ENCODE measurements around the gene RLBP1.

RLBP1 gene

DNA sequence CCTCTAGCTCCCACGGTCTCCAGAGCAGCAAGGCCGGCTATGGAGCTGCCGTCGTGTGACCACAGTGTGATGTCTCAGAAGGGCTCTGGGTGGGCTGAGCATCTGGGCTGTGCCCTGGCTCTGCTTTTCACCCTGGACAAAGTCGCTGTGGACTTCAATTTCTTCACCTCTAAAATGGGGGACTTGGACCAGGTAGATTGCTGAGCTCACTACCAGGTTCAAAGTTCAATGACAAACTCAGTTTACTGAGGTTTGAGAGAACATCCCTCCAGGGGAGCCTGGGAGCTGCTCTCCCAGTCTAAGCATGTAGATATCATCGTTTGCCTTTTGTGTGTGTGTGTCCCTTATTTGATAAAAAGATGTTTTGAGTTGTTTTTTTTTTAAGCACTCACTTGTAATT lies 25.1 kb downstream of the RLBP1 start:
- no peak for TF ChIP-seq TCF12 (IDR thresholded peaks at IDR 0.05; ENCODE audit: low read depth)
- no peak for TF ChIP-seq CEBPB (IDR thresholded peaks at IDR 0.05)
- no peak for TF ChIP-seq RAD21 (IDR thresholded peaks at IDR 0.05; ENCODE audit: low read depth)
- no peak for TF ChIP-seq YY1 (IDR thresholded peaks at IDR 0.05; ENCODE audit: low read depth)
- no peak for TF ChIP-seq EP300 (IDR thresholded peaks at IDR 0.05; ENCODE audit: borderline replicate concordance)
- no peak for TF ChIP-seq CREB1 (IDR thresholded peaks at IDR 0.05; ENCODE audit: low read depth)
- TF ChIP-seq, protein P1, sequence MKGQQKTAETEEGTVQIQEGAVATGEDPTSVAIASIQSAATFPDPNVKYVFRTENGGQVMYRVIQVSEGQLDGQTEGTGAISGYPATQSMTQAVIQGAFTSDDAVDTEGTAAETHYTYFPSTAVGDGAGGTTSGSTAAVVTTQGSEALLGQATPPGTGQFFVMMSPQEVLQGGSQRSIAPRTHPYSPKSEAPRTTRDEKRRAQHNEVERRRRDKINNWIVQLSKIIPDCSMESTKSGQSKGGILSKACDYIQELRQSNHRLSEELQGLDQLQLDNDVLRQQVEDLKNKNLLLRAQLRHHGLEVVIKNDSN (IDR thresholded peaks at IDR 0.05), result no peak
- TF ChIP-seq TEAD4 (IDR thresholded peaks at IDR 0.05), result no peak
- TF ChIP-seq FOXM1 (IDR thresholded peaks at IDR 0.05; ENCODE audit: borderline replicate concordance, low read depth), result no peak
- no peak for TF ChIP-seq NFIC (IDR thresholded peaks at IDR 0.05)
- TF ChIP-seq EGR1 (IDR thresholded peaks at IDR 0.05), result no peak
- TF ChIP-seq TAF1 (IDR thresholded peaks at IDR 0.05; ENCODE audit: low read depth), result no peak

DNA sequence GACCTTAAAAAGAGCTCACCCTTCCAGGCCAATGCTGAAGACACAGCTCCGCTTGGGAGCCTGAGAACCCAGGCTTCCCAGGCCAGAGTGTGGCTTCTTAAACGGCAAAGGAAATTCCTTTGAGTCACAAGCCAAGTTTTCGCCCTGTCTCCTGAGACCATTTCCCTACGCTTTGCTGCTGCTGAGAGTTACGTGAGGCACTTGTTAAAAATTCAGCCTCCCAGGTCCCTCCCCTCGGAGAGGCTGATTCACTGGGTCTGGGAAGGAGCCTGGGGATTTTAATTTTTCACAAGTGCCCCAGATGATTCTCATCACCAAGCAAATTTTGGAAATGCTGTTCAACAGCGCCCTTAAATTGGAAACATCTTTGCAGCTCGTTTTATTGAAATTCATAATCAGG lies 25.5 kb downstream of the RLBP1 start:
- TF ChIP-seq NFIC (IDR thresholded peaks at IDR 0.05) (no peak), CREB1 (IDR thresholded peaks at IDR 0.05; ENCODE audit: low read depth) (no peak), ZBTB7A (IDR thresholded peaks at IDR 0.05; ENCODE audit: low read depth) (no peak), TEAD4 (IDR thresholded peaks at IDR 0.05) (no peak), CEBPB (IDR thresholded peaks at IDR 0.05) (no peak), TCF12 (IDR thresholded peaks at IDR 0.05; ENCODE audit: low read depth) (no peak), TAF1 (IDR thresholded peaks at IDR 0.05; ENCODE audit: low read depth) (no peak), FOXM1 (IDR thresholded peaks at IDR 0.05; ENCODE audit: borderline replicate concordance, low read depth) (no peak), EP300 (IDR thresholded peaks at IDR 0.05; ENCODE audit: borderline replicate concordance) (no peak), YY1 (IDR thresholded peaks at IDR 0.05; ENCODE audit: low read depth) (no peak), EGR1 (IDR thresholded peaks at IDR 0.05) (no peak), RAD21 (IDR thresholded peaks at IDR 0.05; ENCODE audit: low read depth) (no peak)
- TF ChIP-seq, protein P1 (IDR thresholded peaks at IDR 0.05), result no peak
- TF ChIP-seq, protein P2, sequence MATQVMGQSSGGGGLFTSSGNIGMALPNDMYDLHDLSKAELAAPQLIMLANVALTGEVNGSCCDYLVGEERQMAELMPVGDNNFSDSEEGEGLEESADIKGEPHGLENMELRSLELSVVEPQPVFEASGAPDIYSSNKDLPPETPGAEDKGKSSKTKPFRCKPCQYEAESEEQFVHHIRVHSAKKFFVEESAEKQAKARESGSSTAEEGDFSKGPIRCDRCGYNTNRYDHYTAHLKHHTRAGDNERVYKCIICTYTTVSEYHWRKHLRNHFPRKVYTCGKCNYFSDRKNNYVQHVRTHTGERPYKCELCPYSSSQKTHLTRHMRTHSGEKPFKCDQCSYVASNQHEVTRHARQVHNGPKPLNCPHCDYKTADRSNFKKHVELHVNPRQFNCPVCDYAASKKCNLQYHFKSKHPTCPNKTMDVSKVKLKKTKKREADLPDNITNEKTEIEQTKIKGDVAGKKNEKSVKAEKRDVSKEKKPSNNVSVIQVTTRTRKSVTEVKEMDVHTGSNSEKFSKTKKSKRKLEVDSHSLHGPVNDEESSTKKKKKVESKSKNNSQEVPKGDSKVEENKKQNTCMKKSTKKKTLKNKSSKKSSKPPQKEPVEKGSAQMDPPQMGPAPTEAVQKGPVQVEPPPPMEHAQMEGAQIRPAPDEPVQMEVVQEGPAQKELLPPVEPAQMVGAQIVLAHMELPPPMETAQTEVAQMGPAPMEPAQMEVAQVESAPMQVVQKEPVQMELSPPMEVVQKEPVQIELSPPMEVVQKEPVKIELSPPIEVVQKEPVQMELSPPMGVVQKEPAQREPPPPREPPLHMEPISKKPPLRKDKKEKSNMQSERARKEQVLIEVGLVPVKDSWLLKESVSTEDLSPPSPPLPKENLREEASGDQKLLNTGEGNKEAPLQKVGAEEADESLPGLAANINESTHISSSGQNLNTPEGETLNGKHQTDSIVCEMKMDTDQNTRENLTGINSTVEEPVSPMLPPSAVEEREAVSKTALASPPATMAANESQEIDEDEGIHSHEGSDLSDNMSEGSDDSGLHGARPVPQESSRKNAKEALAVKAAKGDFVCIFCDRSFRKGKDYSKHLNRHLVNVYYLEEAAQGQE (IDR thresholded peaks at IDR 0.05; ENCODE audit: low read depth), result no peak
- TF ChIP-seq, protein P3, sequence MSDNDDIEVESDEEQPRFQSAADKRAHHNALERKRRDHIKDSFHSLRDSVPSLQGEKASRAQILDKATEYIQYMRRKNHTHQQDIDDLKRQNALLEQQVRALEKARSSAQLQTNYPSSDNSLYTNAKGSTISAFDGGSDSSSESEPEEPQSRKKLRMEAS (IDR thresholded peaks at IDR 0.05), result no peak

DNA sequence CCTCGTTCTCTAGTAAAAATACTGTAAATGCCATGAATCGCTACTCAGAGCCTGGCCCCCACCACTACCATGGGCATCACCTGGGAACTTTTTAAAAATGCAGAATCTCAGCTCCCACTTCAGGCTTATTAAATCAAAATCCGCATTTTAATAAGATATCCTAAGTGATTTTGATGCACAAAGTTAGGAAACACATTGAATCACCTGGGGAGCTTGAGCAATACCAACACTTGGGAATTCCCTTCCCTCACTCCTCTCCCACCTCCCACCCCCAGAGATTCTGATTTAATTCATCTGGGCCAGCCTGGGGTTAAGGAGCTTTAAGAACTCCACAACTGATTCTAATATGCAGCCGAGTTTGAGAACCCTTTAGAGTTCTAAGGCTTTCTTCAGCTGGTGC lies 26.8 kb downstream of the RLBP1 start:
- TF ChIP-seq TEAD4 (IDR thresholded peaks at IDR 0.05) (no peak), CREB1 (IDR thresholded peaks at IDR 0.05; ENCODE audit: low read depth) (no peak), EGR1 (IDR thresholded peaks at IDR 0.05) (no peak), YY1 (IDR thresholded peaks at IDR 0.05; ENCODE audit: low read depth) (no peak), TCF12 (IDR thresholded peaks at IDR 0.05; ENCODE audit: low read depth) (no peak), EP300 (IDR thresholded peaks at IDR 0.05; ENCODE audit: borderline replicate concordance) (no peak), FOXM1 (IDR thresholded peaks at IDR 0.05; ENCODE audit: borderline replicate concordance, low read depth) (no peak), CEBPB (IDR thresholded peaks at IDR 0.05) (no peak), NFIC (IDR thresholded peaks at IDR 0.05) (no peak), RAD21 (IDR thresholded peaks at IDR 0.05; ENCODE audit: low read depth) (no peak), TAF1 (IDR thresholded peaks at IDR 0.05; ENCODE audit: low read depth) (no peak), ZBTB7A (IDR thresholded peaks at IDR 0.05; ENCODE audit: low read depth) (no peak)
- TF ChIP-seq, protein P1 (IDR thresholded peaks at IDR 0.05), result no peak
- TF ChIP-seq, protein P2 (IDR thresholded peaks at IDR 0.05; ENCODE audit: low read depth), result no peak
- TF ChIP-seq, protein P3 (IDR thresholded peaks at IDR 0.05), result no peak

DNA sequence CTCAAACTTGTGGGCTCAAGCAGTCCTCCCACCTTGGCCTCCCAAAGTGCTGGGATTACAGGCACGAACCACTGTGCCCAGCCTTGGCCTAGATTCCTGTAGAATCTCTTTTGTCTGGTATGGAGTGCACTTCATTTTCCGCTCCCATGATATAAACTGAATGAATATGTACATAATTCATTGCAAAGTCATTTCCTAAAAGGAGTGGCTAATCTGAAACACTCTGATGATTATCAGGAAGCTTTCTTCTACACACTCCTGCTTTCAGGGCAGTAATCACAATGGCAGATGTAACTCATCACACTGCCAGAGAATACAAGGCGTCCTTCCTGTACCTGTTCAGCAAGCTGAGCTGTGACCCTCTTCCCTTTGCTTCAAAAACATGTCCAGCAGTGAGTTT lies 28.6 kb downstream of the RLBP1 start:
- no peak for TF ChIP-seq RAD21 (IDR thresholded peaks at IDR 0.05; ENCODE audit: low read depth)
- TF ChIP-seq CREB1 (IDR thresholded peaks at IDR 0.05; ENCODE audit: low read depth), result no peak
- no peak for TF ChIP-seq YY1 (IDR thresholded peaks at IDR 0.05; ENCODE audit: low read depth)
- no peak for TF ChIP-seq EP300 (IDR thresholded peaks at IDR 0.05; ENCODE audit: borderline replicate concordance)
- no peak for TF ChIP-seq TCF12 (IDR thresholded peaks at IDR 0.05; ENCODE audit: low read depth)
- TF ChIP-seq NFIC (IDR thresholded peaks at IDR 0.05), result no peak
- no peak for TF ChIP-seq TEAD4 (IDR thresholded peaks at IDR 0.05)
- TF ChIP-seq, protein P1 (IDR thresholded peaks at IDR 0.05), result no peak
- no peak for TF ChIP-seq EGR1 (IDR thresholded peaks at IDR 0.05)
- TF ChIP-seq, protein P2 (IDR thresholded peaks at IDR 0.05; ENCODE audit: low read depth), result no peak
- TF ChIP-seq CEBPB (IDR thresholded peaks at IDR 0.05), result no peak
- no peak for TF ChIP-seq ZBTB7A (IDR thresholded peaks at IDR 0.05; ENCODE audit: low read depth)
- TF ChIP-seq, protein P3 (IDR thresholded peaks at IDR 0.05), result no peak
- TF ChIP-seq FOXM1 (IDR thresholded peaks at IDR 0.05; ENCODE audit: borderline replicate concordance, low read depth), result no peak
- no peak for TF ChIP-seq TAF1 (IDR thresholded peaks at IDR 0.05; ENCODE audit: low read depth)

All from Ishikawa (cell line).